Measurements from ENCODE around the gene CBR4. TPM values are rescaled to one million over a fixed set of nuclear protein-coding genes. Genes with fewer than 3 reads are reported as not detected.
A peak's percentile ranks its signal among the peaks of the same experiment; 100 is the strongest.

CBR4 gene
- 34.2 TPM for total RNA-seq

DNA sequence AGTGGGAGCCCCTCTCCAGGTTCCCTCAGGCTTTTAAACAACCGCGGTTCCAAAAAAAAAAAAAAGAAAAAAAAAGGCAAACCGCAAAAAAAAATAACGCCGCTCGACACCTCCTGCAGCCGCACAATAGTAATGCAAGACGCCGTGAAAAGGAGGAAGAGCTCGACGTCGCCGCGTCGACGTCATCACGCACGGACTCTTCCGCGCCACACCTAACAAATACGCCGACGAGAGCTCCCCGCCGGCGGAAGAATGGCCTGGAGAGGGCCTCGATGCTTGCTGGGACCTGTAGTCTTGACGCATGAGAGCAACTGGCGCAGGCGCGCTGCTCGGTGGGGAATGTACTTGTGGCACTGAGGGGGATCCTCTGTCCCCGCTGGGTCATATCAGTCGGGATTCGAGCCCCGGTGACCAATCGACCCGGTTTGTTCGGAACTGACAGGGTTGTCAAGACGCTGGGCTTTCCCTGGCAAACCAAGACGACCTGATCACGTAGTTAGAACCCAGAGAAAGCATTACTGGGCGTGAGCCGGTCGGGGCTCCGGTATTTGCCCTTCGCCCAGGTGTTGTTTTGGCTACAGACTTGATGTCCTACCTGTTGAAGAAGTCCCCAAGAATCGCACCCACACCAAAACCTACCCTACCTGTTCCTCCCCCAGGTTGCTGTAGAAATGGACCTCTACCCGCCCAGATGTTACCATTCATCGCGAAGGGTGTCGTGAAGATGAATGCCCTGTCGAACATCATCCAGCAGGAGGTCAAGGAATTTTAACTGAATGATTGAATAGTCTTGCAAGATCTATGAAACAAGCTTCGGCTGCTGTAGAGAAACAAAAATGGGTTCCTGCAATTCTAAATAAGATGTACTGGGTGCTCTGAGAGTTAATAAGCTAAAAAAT, at the start of gene CBR4:
CBR4 (minus strand) TSS at position 131 of the 899 bp plus-strand sequence. CDS start 166 bp downstream, outside the sequence.
- FAIRE-seq (peak; percentile 94), DNase-seq (ENCODE audit: low spot score in 2 of 2) (peak; percentile 73 to 79)

DNA sequence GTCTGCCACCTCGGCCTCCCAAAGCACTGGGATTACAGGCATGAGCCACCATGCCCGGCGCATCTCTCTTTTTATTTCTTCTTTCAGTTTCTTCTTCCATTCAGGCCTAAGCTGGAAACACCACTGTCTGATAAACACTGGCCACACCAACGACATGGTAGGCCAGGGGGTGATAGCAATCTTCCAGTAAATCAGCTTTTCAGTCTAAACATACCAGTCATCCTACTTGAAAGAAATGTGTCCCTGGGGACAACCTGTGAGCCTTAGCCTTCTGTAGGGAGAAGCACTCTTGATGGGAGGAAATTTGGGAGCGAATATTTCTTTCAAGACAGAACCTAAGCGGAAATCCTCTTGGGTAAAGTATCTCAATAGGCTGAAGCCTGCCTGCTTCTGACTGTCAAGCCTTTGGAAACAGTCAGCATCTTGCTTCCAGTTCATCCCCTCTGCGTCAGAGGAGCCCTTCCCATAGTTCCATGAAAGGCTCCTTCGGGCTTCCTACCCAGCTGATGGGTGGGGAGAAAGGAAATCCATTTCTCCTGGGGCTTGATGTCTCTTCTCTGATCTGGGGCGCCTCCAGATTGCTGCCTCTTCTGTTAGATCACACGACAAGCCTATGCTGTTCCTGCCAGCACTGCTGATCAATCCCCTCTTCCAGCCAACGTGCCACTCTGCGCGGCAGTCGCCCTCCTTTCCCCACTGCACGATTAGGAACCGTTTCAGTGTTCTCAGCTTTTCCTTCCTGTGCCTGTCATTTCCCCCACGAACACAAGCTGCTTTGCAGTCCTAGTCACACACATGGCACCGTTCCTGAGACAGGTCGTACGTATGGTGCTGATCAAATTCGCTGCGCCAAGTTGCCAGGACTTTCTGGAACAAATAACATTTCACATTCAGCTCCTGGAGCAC, 49.5 kb upstream of the CBR4 start:
- DNase-seq (ENCODE audit: low spot score in 2 of 2) (no peak), FAIRE-seq (no peak)

DNA sequence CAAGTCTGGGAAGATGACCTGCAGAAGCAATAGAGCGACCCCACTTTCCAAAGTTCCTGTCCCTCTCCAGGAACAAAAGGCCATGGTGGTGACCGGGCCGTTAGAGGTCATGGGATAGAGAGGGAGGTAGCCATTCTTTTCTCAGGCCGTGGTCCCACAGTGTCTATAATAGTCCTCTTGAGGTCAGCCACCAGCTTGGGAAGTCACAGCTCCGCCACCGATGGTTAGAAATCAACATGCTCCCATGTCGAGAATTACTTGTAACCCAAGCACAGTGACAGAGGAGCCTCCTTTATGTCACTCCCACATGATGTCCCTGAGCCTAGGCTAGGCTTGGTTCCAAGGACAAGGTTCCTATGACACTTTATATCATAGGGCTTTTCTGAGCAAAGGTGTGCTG, 48.3 kb upstream of the CBR4 start:
- no peak for DNase-seq (ENCODE audit: low spot score in 2 of 2)
- FAIRE-seq: no peak

DNA sequence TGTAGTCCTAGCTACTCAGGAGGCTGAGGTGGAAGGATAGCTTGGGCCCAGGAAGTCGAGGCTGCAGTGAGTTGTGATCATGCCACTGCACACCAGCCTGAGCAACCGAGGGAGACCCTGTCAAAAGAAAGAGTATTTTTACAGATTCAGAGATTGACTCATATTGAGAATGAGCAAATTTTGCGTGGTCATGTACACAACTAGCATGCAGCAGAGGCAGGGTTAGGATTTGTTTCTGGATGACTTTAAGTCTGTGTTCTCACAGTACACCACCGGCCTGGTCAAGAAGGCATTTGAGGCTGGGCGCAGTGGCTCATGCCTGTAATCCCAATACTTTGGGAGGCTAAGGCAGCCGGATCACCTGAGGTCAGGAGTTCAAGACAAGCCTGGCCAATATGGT, 44.8 kb upstream of the CBR4 start:
- no peak for FAIRE-seq
- DNase-seq (ENCODE audit: low spot score in 2 of 2): no peak

DNA sequence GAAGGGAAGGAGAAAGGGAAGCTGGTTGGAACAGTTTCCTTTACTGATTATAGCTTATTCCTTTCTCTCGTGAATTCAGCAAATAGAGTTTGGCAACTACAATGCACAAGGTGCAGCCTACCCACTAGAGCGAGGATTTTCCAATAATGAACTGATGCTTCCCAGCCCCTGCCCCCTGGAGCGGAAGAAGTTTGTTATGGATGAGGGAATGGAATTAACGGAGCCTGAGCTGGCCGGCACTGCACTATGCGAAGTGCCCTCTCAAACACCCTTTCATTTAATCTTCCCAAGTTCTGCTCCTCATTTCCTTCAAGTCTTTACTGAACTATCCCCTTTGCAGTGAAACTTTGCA, 42.5 kb upstream of the CBR4 start:
- FAIRE-seq (no peak), DNase-seq (ENCODE audit: low spot score in 2 of 2) (no peak)

DNA sequence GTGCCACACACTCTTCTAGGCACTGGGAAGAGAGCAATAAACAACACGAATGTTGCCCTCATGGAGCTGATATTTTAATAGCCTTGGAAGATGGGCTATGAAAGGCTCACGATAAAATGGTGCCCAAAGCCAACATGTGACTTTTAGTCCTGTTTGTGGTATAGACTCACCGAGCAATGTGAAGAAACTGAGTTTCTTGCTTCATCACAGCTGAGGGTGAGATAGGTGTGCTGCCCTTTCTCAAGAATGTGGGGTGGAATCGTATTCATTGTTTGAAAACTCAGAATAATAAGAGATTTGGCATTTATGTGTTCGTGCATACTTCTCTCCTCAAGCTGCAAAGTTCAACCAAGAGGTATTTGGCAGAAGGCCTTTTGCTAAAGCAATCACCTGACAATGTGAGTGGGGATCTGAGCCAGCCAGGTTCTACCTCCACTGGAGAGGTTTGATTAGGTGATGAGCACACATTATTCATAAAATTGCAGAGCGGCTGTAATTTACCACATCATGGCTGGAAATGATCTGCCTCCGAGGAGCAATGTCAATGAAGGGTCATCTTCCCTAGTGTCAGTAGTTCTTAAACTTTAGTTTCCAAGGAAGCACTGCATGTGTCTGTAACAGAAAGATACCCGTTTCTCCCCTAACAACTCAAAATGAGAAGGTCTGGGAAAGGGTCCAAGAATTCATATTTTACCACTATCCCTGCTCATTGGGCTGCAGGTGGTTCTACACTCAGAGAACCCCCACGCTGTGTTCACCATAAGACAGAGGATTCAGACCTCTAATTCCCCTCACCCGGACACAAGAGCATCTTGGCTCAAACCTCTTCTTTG, 41.9 kb upstream of the CBR4 start:
- FAIRE-seq: no peak
- no peak for DNase-seq (ENCODE audit: low spot score in 2 of 2)

DNA sequence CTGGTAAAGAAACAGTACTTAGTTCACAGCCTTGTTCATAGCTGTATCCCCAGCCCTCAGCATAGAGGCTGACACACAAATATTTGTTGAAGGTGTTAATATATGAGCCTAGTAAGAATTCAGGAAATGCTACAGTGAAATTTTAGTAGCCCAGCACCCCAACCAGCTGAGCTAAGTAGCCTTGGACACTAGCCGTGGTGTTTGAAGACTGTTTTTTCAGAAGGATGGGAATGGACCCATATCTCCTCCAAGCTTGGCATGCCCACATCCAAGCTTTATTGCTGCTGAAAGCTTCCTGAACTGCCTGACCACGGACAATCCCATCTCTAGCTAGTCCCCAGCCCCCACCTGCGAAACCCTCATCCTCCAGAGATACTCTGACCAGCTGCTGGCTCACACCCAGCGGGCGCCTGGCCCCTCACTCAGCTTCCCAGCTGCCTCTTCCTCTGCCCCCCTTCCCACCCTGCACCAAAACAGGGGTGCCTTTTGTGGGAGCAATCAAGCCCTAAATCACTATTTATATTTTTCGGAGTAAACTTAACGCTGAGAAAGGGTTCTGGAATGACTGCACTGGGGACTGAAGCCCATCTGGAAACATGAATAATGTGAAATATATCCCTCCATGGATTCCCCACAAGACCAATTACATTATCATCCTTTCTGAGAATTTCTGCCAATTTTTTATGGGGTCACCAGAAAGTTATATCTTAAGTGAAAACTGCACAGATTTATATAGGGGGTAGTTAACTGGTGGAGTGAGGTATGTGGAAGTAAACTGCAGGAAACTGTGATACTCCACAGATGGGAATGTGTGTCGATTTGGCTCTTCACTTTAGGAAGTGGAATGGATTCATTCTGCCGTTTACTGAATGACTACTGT, 41.1 kb upstream of the CBR4 start:
- no peak for DNase-seq (ENCODE audit: low spot score in 2 of 2)
- no peak for FAIRE-seq

DNA sequence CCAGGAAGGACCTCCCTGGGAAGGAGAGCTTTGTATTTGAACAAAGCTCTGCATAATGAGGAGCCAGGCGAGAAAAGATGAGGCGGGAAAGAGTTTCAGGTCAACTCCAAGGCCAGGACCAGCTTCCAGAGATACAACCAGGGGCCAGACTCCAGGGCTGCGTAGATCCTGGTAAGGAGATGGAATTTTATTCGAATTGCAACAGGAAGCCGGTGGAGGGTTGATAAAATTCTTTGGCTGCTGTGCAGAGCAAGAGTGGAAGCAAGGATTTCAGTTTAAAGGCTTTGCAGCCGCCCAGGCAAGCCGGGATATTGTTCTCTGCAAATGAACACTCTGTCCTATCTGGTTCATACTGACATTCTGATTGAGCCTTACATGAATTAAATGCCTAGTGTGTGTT, 40.2 kb upstream of the CBR4 start:
- no peak for FAIRE-seq
- no peak for DNase-seq (ENCODE audit: low spot score in 2 of 2)

DNA sequence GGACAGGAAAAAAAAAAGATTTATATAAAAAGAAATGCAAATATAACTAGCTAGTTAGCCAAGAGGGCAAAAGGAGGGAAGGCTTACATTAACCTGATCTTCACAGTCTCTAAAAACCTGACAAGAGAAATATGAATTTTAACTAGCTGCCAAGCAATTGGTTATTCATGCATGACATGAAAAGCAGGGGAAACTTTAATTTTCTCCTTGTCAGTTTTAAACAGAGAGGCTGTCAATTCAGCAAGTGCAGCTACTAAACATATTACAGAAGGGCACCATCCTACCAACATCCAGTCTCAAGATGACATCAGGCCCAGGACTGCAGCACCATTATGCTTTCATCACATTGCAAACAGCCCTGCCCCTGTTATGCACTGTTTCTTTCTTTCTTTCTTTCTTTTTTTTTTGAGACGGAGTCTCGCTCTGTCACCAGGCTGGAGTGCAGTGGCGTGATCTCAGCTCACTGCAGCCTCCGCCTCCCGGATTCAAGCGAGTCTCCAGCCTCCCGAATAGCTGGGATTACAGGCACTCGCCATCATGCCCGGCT, 38.9 kb upstream of the CBR4 start:
- DNase-seq (ENCODE audit: low spot score in 2 of 2) (no peak), FAIRE-seq (no peak)

DNA sequence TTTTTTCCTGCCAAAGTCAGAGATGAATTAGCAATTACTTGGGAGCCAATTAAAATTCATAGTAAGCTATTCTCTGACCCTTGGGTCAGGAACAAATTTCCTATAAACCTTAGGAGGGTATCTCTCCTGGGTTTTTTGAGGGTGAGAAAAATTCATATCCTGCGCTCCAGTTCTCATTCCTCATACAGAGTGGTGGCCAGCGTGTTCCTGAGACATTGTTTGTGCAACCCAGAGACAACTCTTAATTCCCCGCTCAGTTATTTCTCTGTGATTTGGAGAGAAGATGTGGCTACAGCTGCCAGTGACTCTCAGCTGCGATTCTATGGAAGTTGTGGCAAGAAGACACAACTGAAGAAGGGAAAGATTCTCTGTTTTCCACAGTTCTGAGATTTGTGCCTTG, 37.9 kb upstream of the CBR4 start:
- DNase-seq (ENCODE audit: low spot score in 2 of 2): no peak
- no peak for FAIRE-seq

DNA sequence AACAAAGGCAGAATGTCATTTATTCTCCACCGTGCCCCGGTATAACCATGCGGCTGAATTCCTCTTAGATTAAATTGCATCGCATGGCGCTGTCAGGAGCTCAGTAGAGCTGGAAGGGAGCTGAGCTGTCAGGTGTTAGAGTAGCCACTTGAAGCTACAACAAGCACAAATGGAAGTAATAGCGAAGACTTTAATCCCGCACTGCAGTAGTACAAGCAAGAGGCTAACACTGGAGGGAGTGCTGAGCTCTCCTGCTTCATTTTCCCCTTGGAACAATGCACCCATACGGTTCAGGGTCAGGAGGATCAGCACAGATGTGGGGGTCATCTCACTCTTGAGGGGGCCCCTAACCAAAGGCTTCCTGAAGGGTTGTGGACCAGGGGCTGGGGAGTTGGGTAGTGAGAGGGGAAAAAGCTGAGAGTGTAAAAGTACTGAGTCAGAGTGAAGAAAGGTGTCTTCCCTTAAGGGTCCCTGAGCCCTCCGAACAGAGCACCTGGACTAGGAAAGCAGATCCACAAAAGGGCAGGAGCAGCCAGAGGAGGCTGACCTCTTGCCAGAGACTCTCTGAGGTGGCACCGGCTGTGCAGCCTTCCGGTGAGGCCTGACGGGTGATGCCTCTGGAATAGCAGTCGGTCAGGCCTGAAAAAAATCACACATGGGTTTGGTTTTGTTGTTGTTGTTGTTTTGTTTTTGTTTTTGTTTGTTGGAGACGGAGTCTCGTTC, 36.0 kb upstream of the CBR4 start:
- DNase-seq (ENCODE audit: low spot score in 2 of 2) (no peak), FAIRE-seq (no peak)

DNA sequence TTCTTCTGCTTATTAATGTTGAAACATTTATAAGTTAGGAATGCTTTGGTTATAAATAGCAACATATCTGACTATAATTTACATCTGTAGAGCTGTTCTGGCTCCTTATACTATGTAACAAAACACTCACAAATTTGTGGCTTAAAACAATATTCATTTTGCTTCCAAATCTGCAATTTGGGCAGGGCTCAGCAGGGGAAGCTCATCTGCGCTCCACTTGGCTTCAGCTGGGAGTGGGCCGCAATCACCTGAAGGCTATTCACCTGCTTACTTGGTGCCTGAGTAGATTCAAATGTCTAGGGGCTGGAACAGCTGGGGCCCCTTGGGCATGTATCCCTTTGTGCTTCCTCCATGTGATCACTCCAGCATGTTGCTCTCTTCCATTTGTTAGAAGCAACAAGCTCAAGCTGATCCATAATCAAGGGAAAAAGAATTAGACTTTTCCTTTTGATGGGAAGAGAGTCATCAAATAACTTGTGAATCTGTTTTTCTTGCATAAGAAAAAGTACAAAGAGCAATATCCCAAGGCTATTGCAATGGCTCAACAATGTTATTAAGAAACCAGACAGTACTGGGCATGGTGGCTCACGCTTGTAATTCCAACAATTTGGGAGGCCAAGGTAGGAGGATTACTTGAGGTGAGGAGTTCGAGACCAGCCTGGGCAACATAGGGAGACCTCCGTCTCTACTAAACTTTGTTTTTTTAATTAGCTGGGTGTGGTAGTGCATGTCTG, 34.8 kb upstream of the CBR4 start:
- no peak for FAIRE-seq
- no peak for DNase-seq (ENCODE audit: low spot score in 2 of 2)

DNA sequence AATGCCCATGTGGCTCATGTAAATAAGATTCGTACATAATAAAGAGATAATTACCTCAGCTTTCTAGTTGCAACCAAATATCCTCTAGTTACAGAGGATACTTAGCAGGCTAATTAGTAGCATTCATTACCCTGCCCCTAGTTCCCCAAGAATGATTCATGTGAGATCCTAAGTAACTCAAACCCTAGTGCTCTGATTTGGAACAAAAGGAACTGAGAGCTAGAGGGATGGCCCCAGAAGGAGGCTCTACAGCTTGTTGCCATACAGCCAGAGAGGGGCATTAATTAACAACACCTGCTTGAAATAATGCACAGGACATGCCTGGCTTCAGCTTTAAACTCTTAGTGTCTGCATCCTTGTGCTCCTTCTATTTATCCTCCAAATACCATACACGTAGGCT, 32.6 kb upstream of the CBR4 start:
- DNase-seq (ENCODE audit: low spot score in 2 of 2): no peak
- no peak for FAIRE-seq

DNA sequence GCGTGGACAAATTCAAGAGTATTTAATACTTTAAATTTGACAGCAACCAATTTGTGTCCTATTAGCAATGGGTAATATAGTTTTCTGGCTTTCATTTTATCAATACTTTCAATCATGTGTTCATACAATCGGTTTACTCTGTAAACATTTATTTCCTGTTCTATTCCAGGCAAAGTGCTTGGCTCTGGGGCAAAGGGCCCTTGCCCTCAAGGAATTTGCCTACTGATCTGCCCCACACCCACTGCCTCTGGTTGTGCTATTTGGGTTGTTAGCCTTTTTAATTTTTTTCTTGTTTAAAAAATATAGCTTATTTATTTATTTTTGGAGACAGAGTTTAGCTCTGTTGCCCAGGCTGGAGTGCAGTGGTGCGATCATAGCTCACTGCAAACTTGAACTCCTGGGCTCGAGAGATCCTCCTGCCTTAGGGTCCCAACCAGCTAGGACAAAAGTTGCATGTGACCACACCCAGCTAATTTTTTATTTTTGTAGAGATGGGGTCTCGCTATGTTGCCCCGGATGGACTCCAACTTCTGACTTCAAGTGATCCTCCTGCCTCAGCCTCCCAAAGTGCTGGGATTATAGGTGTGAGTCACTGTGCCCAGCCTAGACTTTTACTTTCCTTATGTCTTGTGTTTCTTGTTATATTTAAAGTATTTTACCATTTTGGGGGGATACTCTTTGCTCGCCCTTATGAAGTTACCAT, 30.7 kb upstream of the CBR4 start:
- FAIRE-seq: no peak
- DNase-seq (ENCODE audit: low spot score in 2 of 2): no peak

DNA sequence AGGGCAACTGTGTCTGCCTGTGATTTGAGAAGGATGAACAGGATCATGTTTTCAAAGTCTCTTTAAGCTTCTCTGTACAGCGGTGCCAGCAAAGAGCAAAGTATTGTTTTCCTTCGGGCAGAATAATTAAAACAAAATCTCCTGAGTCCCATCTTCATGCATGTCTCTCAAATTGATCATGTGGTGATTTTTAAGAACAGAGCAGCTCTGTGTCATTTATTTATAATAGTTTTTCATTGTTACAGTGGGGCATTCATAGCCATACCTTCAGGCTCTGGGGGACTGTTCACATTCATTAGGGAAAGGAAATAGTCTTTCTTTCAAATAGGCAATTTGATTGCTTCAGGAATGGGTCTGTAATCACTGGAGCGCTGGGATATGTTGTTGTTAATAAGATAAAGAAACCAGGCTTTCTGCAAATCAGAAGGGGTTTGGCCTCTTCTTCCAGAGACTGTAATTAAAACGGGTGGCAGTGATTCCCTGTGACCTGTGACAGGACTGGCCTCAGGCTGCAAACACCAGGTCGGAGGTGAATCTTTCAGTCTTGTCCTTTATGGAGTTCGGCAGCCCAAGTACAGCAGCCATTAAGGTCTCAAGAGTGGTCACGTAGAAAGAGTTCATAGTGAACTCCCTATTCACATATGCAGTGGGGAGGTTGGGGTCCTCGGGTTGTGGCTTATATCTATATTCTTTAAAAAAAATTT, 29.3 kb upstream of the CBR4 start:
- DNase-seq (ENCODE audit: low spot score in 2 of 2): no peak
- FAIRE-seq: no peak

DNA sequence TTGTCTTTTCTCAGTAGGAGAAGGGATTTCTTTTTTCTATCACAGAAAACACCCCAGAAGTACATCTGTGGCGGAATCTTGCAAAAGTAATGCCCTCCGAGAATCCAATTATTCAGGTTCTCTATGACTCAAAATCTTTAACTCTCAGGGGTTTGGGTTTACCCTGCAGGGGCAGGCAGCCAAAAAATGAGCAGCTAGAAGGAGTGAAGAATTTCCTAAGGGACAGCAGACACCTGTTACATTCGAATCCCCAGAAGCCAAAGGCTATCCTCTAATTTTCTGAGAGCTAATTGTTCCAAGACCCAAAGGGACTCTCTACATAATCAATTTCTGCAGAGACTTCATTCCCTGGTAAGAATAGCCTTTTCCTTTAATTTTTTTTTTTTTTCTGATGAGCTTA, 27.5 kb upstream of the CBR4 start:
- DNase-seq (ENCODE audit: low spot score in 2 of 2): no peak
- FAIRE-seq: no peak
